Measurements from ENCODE around the gene SMG6. TPM values are rescaled to one million over a fixed set of nuclear protein-coding genes. Genes with fewer than 3 reads are reported as not detected.

SMG6 gene
- total RNA-seq, 3 donors from 2014 or later = 27.9 to 36.1 (median 30.7) TPM

GRCh38 chr17:2181897-2182448 is 121.6 kb downstream of the SMG6 start:
- H3K27me3 Mint-ChIP-seq (ENCODE audit: low read depth) = no peaks in the 10 kb centered on the region
- H3K4me3 Mint-ChIP-seq = no peak overlapping the region
- DNase-seq (no peak), ATAC-seq (no peak)
- H3K9me3 Mint-ChIP-seq = no peaks in the 10 kb centered on the region
- no peaks in the 10 kb centered on the region for H3K4me1 Mint-ChIP-seq (ENCODE audit: low read depth)
- peaks cover 35% of the 10 kb centered on the region for H3K36me3 Mint-ChIP-seq (ENCODE audit: insufficient read depth)

- Mint-ChIP-seq H3K36me3 (ENCODE audit: insufficient read depth) (peaks cover 33% of the 10 kb centered on the region), H3K9me3 (no peaks in the 10 kb centered on the region), H3K4me3 (no peak overlapping the region), H3K27me3 (ENCODE audit: low read depth) (no peaks in the 10 kb centered on the region), H3K4me1 (ENCODE audit: low read depth) (peaks cover 2% of the 10 kb centered on the region)
- ATAC-seq = no peak
- no peak for DNase-seq
Measured at GRCh38 chr17:2181206-2181896, 122.2 kb downstream of the SMG6 start.

DNA sequence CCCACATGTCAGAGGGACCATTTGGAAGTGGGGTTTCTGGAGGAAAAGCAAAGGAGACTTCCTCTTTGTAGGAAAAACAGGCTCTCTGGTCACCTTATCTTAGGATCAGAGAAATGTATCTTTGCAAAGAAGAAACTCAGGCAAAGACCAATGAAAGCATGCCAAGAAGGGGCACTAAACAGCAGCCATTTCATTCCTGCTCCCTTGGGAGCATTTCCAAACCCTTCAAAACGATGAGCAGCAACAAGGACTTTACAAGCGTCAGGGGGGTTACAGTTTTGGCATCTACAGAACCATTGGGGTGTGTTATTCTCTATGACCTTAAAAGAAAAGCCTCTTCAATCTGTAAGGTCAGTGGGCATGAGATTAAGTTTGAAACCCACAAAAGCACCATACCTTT is 122.8 kb downstream of the SMG6 start:
- Mint-ChIP-seq H3K4me3 (no peak overlapping the region), H3K27me3 (ENCODE audit: low read depth) (no peaks in the 10 kb centered on the region), H3K4me1 (ENCODE audit: low read depth) (peaks cover 2% of the 10 kb centered on the region), H3K9me3 (no peaks in the 10 kb centered on the region), H3K36me3 (ENCODE audit: insufficient read depth) (peaks cover 28% of the 10 kb centered on the region)
- ATAC-seq = no peak
- DNase-seq = no peak

- Mint-ChIP-seq H3K9me3 (no peaks in the 10 kb centered on the region), H3K27me3 (ENCODE audit: low read depth) (no peaks in the 10 kb centered on the region), H3K4me1 (ENCODE audit: low read depth) (peaks cover 2% of the 10 kb centered on the region), H3K36me3 (ENCODE audit: insufficient read depth) (peaks cover 22% of the 10 kb centered on the region), H3K4me3 (no peak overlapping the region)
- ATAC-seq (no peak), DNase-seq (no peak)
Measured at GRCh38 chr17:2179615-2180295, 123.8 kb downstream of the SMG6 start.

DNA sequence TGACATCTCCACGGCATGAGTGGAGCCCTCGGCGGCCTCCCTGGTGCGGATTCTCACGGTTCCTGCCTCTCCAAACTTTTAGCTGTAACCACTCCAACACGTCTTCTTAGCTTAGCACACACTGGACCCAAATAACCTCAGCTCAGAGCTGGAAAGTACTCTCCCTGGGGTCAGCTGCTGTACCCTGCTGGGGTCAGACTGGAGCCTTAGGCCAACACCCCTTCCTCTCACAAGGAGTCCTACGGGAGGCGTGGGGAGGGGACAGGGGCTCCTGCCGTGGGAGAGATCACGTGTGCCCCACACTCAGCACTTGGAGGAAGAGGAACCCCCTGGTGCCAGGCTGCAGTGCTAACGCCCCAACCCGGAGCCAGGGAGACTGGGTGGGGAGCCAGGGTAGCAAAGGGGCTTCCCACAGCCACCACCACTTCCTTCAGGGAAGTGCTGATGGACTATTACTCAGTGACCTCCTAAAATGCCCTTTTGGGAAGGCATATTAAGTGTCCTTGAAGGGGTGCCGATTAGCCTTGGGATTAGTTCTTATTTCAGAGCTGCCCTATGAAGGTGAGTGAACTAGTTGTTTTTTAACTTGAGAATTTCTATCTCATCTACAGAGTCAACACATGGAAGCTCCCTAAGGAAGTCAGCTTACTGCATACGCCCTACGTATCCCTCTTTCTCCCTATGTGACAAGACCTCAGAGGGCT is 124.6 kb downstream of the SMG6 start:
- DNase-seq = no peak
- ATAC-seq = no peak
- H3K4me1 Mint-ChIP-seq (ENCODE audit: low read depth) = peaks cover 2% of the 10 kb centered on the region
- H3K4me3 Mint-ChIP-seq = no peak overlapping the region
- H3K9me3 Mint-ChIP-seq = no peaks in the 10 kb centered on the region
- no peaks in the 10 kb centered on the region for H3K27me3 Mint-ChIP-seq (ENCODE audit: low read depth)
- H3K36me3 Mint-ChIP-seq (ENCODE audit: insufficient read depth) = peaks cover 28% of the 10 kb centered on the region

DNA sequence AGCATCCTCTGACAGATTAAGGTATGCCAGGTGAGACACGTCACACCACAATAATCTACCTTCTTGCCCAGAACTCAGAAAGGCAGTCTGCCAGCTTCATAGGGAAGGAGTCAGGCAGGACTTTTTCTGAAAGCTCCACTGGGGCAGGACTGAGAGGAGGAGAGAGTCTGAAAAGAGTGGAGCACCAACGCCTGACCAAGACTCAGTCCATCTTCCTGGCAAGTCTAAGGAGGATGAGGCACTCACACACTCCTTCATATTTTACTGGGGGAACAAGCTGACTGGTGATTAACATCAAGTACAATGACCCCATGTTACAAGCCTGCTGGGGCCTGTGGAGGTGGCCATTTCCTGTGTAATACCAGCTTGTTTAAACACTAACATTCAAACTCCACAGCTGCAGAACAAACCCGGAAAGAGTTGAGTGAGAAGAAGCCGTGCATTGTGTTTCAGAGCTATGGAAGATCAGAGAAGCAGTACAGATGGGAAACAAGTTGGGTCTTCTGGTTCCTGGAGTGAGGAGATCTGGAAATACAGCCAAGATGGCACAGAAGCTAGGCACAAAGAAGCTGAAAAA is 126.3 kb downstream of the SMG6 start:
- H3K4me1 Mint-ChIP-seq (ENCODE audit: low read depth) = peaks cover 2% of the 10 kb centered on the region
- no peak for ATAC-seq
- H3K27me3 Mint-ChIP-seq (ENCODE audit: low read depth) = no peaks in the 10 kb centered on the region
- H3K4me3 Mint-ChIP-seq = no peak overlapping the region
- DNase-seq = no peak
- peaks cover 29% of the 10 kb centered on the region for H3K36me3 Mint-ChIP-seq (ENCODE audit: insufficient read depth)
- H3K9me3 Mint-ChIP-seq = no peaks in the 10 kb centered on the region

DNA sequence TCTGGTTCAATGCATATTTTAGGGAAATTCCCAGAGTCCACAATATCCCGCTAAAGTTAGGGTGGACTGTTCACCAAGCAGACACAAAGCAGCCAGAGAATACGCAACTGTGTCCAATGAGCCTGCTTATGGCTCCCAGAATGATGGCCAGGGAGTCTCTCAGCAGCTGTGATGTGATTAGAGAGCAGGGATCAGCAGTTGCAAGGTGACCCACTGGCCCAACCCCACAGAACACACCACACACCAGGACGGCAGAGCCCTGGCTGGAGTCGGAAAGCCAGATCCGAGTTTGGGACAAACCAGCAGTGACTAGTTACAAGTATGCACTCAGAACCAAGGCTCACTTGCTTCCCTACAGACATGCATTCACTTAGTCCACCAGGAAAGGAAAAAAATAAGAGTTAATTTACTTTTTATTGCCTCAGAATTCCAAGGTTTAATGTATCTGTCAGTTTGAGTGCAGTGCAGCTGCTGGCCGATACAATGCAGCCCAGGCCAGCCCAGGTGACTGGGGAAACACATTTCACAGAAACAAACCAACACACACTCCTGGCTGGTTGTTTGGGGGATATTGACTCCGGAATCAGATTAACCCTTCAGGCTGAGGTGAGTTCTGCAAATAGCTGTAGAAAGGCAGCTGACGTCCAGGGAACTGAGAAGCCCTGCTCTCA is 127.0 kb downstream of the SMG6 start:
- no peak for DNase-seq
- H3K36me3 Mint-ChIP-seq (ENCODE audit: insufficient read depth) = peaks cover 26% of the 10 kb centered on the region
- peaks cover 2% of the 10 kb centered on the region for H3K4me1 Mint-ChIP-seq (ENCODE audit: low read depth)
- no peak overlapping the region for H3K4me3 Mint-ChIP-seq
- ATAC-seq = no peak
- no peaks in the 10 kb centered on the region for H3K9me3 Mint-ChIP-seq
- no peaks in the 10 kb centered on the region for H3K27me3 Mint-ChIP-seq (ENCODE audit: low read depth)

DNA sequence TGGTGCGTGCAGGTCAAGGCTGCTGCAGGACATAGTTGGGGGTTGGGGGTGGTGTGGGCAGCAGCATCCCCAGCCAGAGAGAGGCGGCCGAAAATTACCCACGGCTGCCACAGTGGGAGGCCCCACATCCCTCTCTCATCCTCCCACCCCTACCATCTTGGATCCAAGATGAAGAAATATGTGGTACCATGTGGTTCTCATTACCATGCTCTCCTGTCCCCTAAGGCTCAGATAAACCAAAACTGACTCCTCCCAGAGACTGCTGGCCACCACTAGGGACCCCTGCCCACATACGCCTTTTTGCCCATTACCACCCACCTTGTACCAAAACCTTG is 128.3 kb downstream of the SMG6 start:
- Mint-ChIP-seq H3K9me3 (no peaks in the 10 kb centered on the region), H3K4me1 (ENCODE audit: low read depth) (peaks cover 2% of the 10 kb centered on the region), H3K4me3 (no peak overlapping the region), H3K36me3 (ENCODE audit: insufficient read depth) (peaks cover 28% of the 10 kb centered on the region), H3K27me3 (ENCODE audit: low read depth) (no peaks in the 10 kb centered on the region)
- DNase-seq = no peak
- no peak for ATAC-seq

GRCh38 chr17:2174468-2175293 is 128.9 kb downstream of the SMG6 start:
- Mint-ChIP-seq H3K27me3 (ENCODE audit: low read depth) (no peaks in the 10 kb centered on the region), H3K36me3 (ENCODE audit: insufficient read depth) (peaks cover 30% of the 10 kb centered on the region), H3K4me1 (ENCODE audit: low read depth) (peaks cover 2% of the 10 kb centered on the region), H3K9me3 (no peaks in the 10 kb centered on the region), H3K4me3 (no peak overlapping the region)
- no peak for ATAC-seq
- no peak for DNase-seq

GRCh38 chr17:2174014-2174413 is 129.6 kb downstream of the SMG6 start:
- ATAC-seq (no peak), DNase-seq (no peak)
- H3K4me1 Mint-ChIP-seq (ENCODE audit: low read depth) = peaks cover 2% of the 10 kb centered on the region
- no peak overlapping the region for H3K4me3 Mint-ChIP-seq
- H3K9me3 Mint-ChIP-seq = no peaks in the 10 kb centered on the region
- H3K36me3 Mint-ChIP-seq (ENCODE audit: insufficient read depth) = peaks cover 34% of the 10 kb centered on the region
- no peaks in the 10 kb centered on the region for H3K27me3 Mint-ChIP-seq (ENCODE audit: low read depth)

DNA sequence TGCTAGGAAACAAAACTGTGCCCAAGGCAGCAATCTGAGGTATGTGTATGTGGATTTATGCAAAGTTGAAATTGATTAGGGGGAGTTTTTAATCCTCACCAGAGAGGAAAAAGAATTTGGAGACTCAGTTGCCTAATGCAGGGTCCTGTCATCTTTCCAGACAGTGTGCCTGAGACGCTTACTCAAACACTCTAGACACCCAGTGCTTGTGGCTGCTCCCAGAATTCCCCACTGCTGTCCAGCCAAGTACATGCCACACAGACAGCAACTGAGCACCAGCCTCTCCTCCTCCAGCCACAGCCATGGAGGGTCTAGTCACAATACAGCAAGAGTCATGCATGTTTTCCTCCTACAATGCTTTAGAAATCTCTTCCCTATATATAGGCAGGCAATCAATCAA is 130.6 kb downstream of the SMG6 start:
- ATAC-seq (no peak), DNase-seq (no peak)
- H3K27me3 Mint-ChIP-seq (ENCODE audit: low read depth) = no peaks in the 10 kb centered on the region
- H3K36me3 Mint-ChIP-seq (ENCODE audit: insufficient read depth) = peaks cover 29% of the 10 kb centered on the region
- H3K4me3 Mint-ChIP-seq = no peak overlapping the region
- H3K9me3 Mint-ChIP-seq = no peaks in the 10 kb centered on the region
- H3K4me1 Mint-ChIP-seq (ENCODE audit: low read depth) = peaks cover 2% of the 10 kb centered on the region

DNA sequence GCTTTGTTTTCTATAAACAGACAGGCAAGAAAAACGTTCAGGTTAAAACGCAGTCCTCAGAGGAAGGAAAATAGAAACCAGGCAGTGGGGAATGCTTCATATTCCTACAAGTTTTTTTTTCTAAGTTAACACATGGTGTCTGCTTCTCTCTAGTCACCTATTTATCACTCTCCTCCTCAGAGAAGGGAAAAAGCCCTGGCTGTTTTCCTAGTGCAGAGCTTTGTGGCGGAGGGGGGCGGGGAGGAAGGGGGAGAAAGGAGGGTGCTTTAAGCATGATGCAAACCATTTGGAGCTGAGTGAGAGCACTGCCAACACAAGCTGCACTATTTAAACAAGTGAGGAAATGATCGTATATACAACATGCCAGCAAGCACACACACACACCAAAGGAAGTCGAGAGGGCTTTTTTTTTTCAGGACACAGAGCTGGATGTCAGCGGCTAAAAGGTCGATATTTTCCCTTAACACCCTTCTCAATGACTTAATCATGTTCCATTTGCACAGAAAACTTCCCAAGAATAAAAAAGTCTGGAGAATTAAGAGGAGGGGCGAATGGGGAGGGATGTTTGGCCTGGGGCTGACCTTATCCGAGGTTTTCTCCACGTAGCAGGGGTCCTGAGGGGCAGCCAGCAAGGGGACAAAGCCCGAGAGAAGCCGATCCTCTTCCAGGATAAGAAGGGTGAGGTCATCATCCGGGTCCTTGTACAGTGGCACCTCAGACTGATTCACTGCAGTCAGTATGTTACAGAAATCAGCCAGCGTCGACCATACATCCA is 131.3 kb downstream of the SMG6 start:
- Mint-ChIP-seq H3K36me3 (ENCODE audit: insufficient read depth) (peaks cover 30% of the 10 kb centered on the region), H3K4me3 (no peak overlapping the region), H3K27me3 (ENCODE audit: low read depth) (no peaks in the 10 kb centered on the region), H3K9me3 (no peaks in the 10 kb centered on the region), H3K4me1 (ENCODE audit: low read depth) (peaks cover 2% of the 10 kb centered on the region)
- ATAC-seq = no peak
- no peak for DNase-seq

DNA sequence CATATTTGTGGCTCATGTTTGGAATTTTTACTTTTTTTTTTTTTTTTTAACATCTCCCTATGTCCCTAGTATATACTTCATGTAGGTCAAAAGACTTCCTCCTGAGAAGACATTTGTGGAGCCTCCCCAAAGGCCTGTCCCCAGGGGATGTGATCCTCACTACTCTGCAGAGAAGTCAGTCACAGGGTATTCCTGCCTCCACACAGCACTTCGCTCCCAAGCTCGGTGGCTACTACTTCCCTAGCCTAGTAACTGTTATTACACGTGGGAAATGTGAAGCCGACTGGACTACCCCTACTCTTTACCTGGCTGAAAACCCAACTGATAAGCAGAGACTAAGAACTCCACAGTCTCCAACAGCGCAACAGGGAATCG is 131.9 kb downstream of the SMG6 start:
- ATAC-seq = no peak
- peaks cover 33% of the 10 kb centered on the region for H3K36me3 Mint-ChIP-seq (ENCODE audit: insufficient read depth)

More for the DNA sequence above, 131.9 kb downstream of the SMG6 start:
- H3K9me3 Mint-ChIP-seq = no peaks in the 10 kb centered on the region
- DNase-seq = no peak
- H3K27me3 Mint-ChIP-seq (ENCODE audit: low read depth) = no peaks in the 10 kb centered on the region
- peaks cover 2% of the 10 kb centered on the region for H3K4me1 Mint-ChIP-seq (ENCODE audit: low read depth)
- H3K4me3 Mint-ChIP-seq = no peak overlapping the region
